CD4-positive, alpha-beta memory T cell (primary cell): Measurements from ENCODE around the gene BIN2. TPM values are rescaled to one million over a fixed set of nuclear protein-coding genes. Genes with fewer than 3 reads are reported as not detected.
"Not testable (repeated sequence)": the region's sequence is repeated elsewhere in the genome, so short reads cannot be mapped to it uniquely, and the experiment has no call there.

Source experiments
- CTCF ChIA-PET: fragments of 350-600 bp; sonication (Branson Sonifier 250); formaldehyde crosslinking; loops from one replicate; lab custom pipeline; 2021; ENCODE audit warnings: inconsistent platforms; ENCODE audit not compliant: partially characterized antibody; lab: Charles Lee
- POLR2A ChIA-PET: fragments of 350-600 bp; sonication (Branson Sonifier 250); formaldehyde crosslinking; loops from one replicate; lab custom pipeline; 2021; ENCODE audit not compliant: partially characterized antibody; lab: Charles Lee
- DNase-seq, 5 donors: peaks; one replicate each; pipeline versions ENCODE4 v3.0.0 to v3.0.0-alpha.2; 2020 to 2022; ENCODE audit warnings: mixed read lengths in 1 of 5
- H3K27ac ChIP-seq: one replicate; pipeline ENCODE4 v1.7.0; 2013; ENCODE audit warnings: low read depth, low read length
- H3K27me3 ChIP-seq: 2 replicates; pipeline ENCODE4 v1.7.0; 2013; ENCODE audit warnings: mild to moderate bottlenecking, low read length, moderate library complexity; ENCODE audit not compliant: insufficient read depth
- H3K36me3 ChIP-seq: 2 replicates; pipeline ENCODE4 v1.7.0; 2013; ENCODE audit warnings: mild to moderate bottlenecking, low read length, moderate library complexity; ENCODE audit not compliant: insufficient read depth
- H3K4me1 ChIP-seq: 2 replicates; pipeline ENCODE4 v1.7.0; 2013; ENCODE audit warnings: mild to moderate bottlenecking, low read length, moderate library complexity; ENCODE audit not compliant: insufficient read depth
- H3K4me3 ChIP-seq, 2 donors: one replicate each; pipeline ENCODE4 v1.7.0; 2013; ENCODE audit warnings: low read length in 2 of 2, mild to moderate bottlenecking in 1 of 2
- H3K9me3 ChIP-seq, 2 donors: one replicate each; pipeline ENCODE4 v1.7.0; 2013; ENCODE audit warnings: low read length in 2 of 2, control low read depth in 1 of 2; ENCODE audit not compliant: control insufficient read depth in 1 of 2
- H3K27ac Mint-ChIP-seq, 7 donors: one replicate each; pipeline ENCODE4 v1.8.0; 2020 to 2021; ENCODE audit warnings: mixed read lengths in 7 of 7, mild to moderate bottlenecking in 6 of 7, inconsistent platforms in 3 of 7, moderate library complexity in 3 of 7
- H3K27me3 Mint-ChIP-seq, 2 donors: one replicate each; pipeline ENCODE4 v1.8.0; 2020 to 2021; ENCODE audit warnings: mixed read lengths in 2 of 2
- H3K36me3 Mint-ChIP-seq, 2 donors: one replicate each; pipeline ENCODE4 v1.8.0; 2020 to 2021; ENCODE audit warnings: mixed read lengths in 2 of 2, inconsistent platforms in 1 of 2, mild to moderate bottlenecking in 1 of 2
- H3K4me1 Mint-ChIP-seq, 4 donors: one replicate each; pipeline ENCODE4 v1.8.0; 2020 to 2021; ENCODE audit warnings: mixed read lengths in 4 of 4, mild to moderate bottlenecking in 1 of 4
- H3K4me3 Mint-ChIP-seq, 8 donors: one replicate each; pipeline ENCODE4 v1.8.0; 2020 to 2021; ENCODE audit warnings: mixed read lengths in 8 of 8, mild to moderate bottlenecking in 7 of 8, moderate library complexity in 6 of 8, inconsistent platforms in 3 of 8
- H3K9me3 Mint-ChIP-seq, 8 donors: one replicate each; pipeline ENCODE4 v1.8.0; 2020 to 2021; ENCODE audit warnings: mixed read lengths in 8 of 8, mild to moderate bottlenecking in 5 of 8, inconsistent platforms in 3 of 8, moderate library complexity in 1 of 8
- intact Hi-C: fragments of 100-400 bp; cut with micrococcal nuclease; formaldehyde crosslinking; loops from one replicate; pipeline ENCODE4 v1.15.1; 2023
- polyA plus RNA-seq, 2 donors: library from polyadenylated mRNA; unstranded; fragments of 300-500 nt; fragmentation: Illumina TruSeq; gene quantifications; one replicate each; pipeline ENCODE4 v1.2.3, GENCODE V29; 2021
- total RNA-seq, 2 experiments: library from RNA; stranded (reverse); gene quantifications; one replicate each; pipeline ENCODE4 v1.2.3, GENCODE V29; 2021

The BIN2 gene
- total and polyA plus RNA-seq, 4 experiments from 2014 or later, result 183 to 309 (median 218) TPM

GRCh38 chr12:51337336-51337735 is 13.4 kb upstream of the BIN2 start:
- H3K27me3 Mint-ChIP-seq, H3K36me3 Mint-ChIP-seq: not testable (repeated sequence)

GRCh38 chr12:51335931-51336330 is 12.0 kb upstream of the BIN2 start:
- no peak overlapping the region for H3K4me3 ChIP-seq
- Mint-ChIP-seq H3K36me3 (no peaks in the 10 kb centered on the region), H3K9me3 (peaks cover 0 to 6% (median 0%) of the 10 kb centered on the region in 8 donors), H3K27me3 (no peaks in the 10 kb centered on the region), H3K4me1 (peaks cover 4 to 9% (median 7%) of the 10 kb centered on the region in 4 donors), H3K27ac (peak overlapping the region in 2 of 7 donors; percentile 23 to 52), H3K4me3 (peak overlapping the region in 1 of 8 donors; percentile 13)
- H3K27me3 ChIP-seq, result no peaks in the 10 kb centered on the region
- peaks cover 1% of the 10 kb centered on the region for H3K4me1 ChIP-seq
- intact Hi-C loops, result no loop called here
- ChIA-PET CTCF (no interaction called here), POLR2A (interaction anchor here (1.2 to 7.7 kb wide), 2 partner anchors 9 to 17 kb away, joined by 3 to 86 read pairs; no protein-coding TSS in a partner anchor)
- H3K36me3 ChIP-seq, result no peaks in the 10 kb centered on the region
- H3K27ac ChIP-seq, result no peak overlapping the region
- H3K9me3 ChIP-seq, result no peaks in the 10 kb centered on the region
- DNase-seq, result no peak

More at GRCh38 chr12:51337336-51337735, 13.4 kb upstream of the BIN2 start:
- DNase-seq, H3K4me1 ChIP-seq, H3K9me3 ChIP-seq, H3K4me3 ChIP-seq, H3K27me3 ChIP-seq, H3K4me3 Mint-ChIP-seq, H3K27ac Mint-ChIP-seq, H3K9me3 Mint-ChIP-seq, H3K36me3 ChIP-seq, H3K27ac ChIP-seq, intact Hi-C loops: not testable (repeated sequence)
- peaks cover 6 to 13% (median 8%) of the 10 kb centered on the region in 4 donors for H3K4me1 Mint-ChIP-seq
- CTCF ChIA-PET, result interaction anchor here (0.6 to 8.1 kb wide), 6 partner anchors 17 to 1757 kb away, joined by 3 to 199 read pairs (median 61); partner anchors contain the start of genes BIN2 and SMAGP
- POLR2A ChIA-PET, result interaction anchor here (2.3 to 7.7 kb wide), 2 partner anchors 14 to 19 kb away, joined by 8 to 86 read pairs; no protein-coding TSS in a partner anchor

DNA sequence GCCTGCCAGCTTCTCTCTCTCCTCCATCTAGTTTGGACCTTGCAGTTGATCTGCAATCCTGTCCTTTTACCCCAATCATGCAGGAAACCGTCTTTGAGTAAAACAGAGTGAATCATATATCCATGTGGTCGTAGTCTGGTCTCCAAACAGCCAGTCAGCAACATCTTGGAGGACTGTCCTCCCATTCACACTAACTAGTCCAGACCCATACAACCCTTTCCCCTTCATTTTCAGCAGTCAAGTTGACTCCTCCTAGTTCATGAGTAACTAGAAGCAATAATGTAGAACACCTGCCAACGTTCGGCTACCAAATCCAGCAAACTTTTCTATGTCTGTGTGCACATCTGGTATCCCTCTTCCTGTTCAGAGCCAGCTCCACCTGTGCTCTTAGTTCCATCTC is 10.8 kb upstream of the BIN2 start:
- Histone ChIP-seq H3K27ac (no peak overlapping the region), H3K36me3 (no peaks in the 10 kb centered on the region), H3K9me3 (no peaks in the 10 kb centered on the region), H3K27me3 (no peaks in the 10 kb centered on the region), H3K4me3 (no peak overlapping the region), H3K4me1 (peaks cover 7% of the 10 kb centered on the region)
- CTCF ChIA-PET, result no interaction called here
- Mint-ChIP-seq H3K4me3 (no peak overlapping the region), H3K27me3 (no peaks in the 10 kb centered on the region), H3K9me3 (peaks cover 0 to 2% (median 0%) of the 10 kb centered on the region in 8 donors), H3K27ac (peak overlapping the region in 2 of 7 donors; percentile 55 to 89), H3K36me3 (no peaks in the 10 kb centered on the region), H3K4me1 (peaks cover 11 to 15% (median 14%) of the 10 kb centered on the region in 4 donors)
- POLR2A ChIA-PET, result interaction anchor here (0.8 to 3.2 kb wide), 2 partner anchors 15 to 33 kb away, joined by 3 to 8 read pairs; no protein-coding TSS in a partner anchor
- intact Hi-C loops, result no loop called here
- DNase-seq, result no peak

DNA sequence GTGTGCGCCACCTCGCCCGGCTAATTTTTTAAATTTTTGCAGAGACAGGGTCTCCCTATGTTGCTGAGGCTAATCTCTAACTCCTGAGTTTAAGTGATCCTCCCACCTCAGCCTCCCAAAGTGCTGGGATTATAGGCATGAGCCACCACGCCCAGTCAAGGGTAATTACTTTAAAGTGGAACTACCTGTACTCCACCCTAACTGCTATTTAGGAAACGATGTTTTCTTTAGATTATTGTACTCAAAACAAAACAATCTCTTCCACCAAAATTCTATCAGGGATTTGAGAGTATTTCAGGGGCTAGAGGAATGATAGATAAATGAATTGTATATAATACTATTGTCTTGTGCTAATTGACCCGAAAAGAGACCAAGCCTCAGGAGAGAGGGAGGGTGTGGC is 9.6 kb upstream of the BIN2 start:
- Histone ChIP-seq H3K4me1 (peaks cover 20% of the 10 kb centered on the region), H3K36me3 (no peaks in the 10 kb centered on the region), H3K27me3 (no peaks in the 10 kb centered on the region), H3K4me3 (no peak overlapping the region), H3K27ac (no peak overlapping the region), H3K9me3 (no peaks in the 10 kb centered on the region)
- ChIA-PET CTCF (interaction anchor here (1.3 to 4.5 kb wide), 2 partner anchors 7 to 18 kb away, joined by 3 to 37 read pairs; no protein-coding TSS in a partner anchor), POLR2A (interaction anchor here (0.5 to 3.2 kb wide), 3 partner anchors 10 to 28 kb away, joined by 5 to 9 read pairs (median 8); partner anchors contain the start of gene BIN2)
- intact Hi-C loops, result no loop called here
- peak overlapping the region in 3 of 7 donors; percentile 49 to 65 (median 63) for H3K27ac Mint-ChIP-seq
- peaks cover 18 to 27% (median 24%) of the 10 kb centered on the region in 4 donors for H3K4me1 Mint-ChIP-seq
- H3K36me3 Mint-ChIP-seq, result no peaks in the 10 kb centered on the region
- DNase-seq, result no peak
- H3K4me3 Mint-ChIP-seq, result no peak overlapping the region
- peaks cover 0 to 2% (median 0%) of the 10 kb centered on the region in 8 donors for H3K9me3 Mint-ChIP-seq
- H3K27me3 Mint-ChIP-seq, result no peaks in the 10 kb centered on the region

DNA sequence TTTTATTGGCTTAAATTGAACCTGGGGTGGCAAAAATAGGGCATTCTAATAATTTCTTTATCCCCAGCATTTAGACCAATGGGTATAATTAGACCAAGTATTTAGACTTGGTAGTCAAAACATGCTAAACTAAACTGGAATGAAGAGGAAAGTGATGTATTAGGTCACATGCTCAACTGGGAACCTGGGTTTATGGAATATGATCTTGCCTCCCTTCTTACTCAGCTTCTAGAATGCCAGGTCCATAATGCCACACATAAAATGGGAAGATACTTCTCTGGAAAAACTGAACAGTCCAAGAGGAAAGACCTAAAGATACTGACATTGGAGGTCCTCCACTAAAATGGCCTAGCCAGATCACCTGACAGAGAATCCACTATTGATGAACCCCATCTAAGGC is 6.2 kb upstream of the BIN2 start:
- H3K4me1 ChIP-seq, result peaks cover 53% of the 10 kb centered on the region
- no peaks in the 10 kb centered on the region for H3K9me3 ChIP-seq
- peak overlapping the region; percentile 72 to 90 (median 77) for H3K4me3 Mint-ChIP-seq
- intact Hi-C loops, result no loop called here
- H3K27ac ChIP-seq, result peak overlapping the region; percentile 50
- no peaks in the 10 kb centered on the region for H3K36me3 Mint-ChIP-seq
- no peak for DNase-seq
- H3K4me3 ChIP-seq, result no peak overlapping the region
- ChIA-PET CTCF (interaction anchor here (0.9 to 4.5 kb wide), 3 partner anchors 11 to 67 kb away, joined by 3 to 37 read pairs (median 3); no protein-coding TSS in a partner anchor), POLR2A (interaction anchor here (0.7 to 5.8 kb wide), 7 partner anchors 10 to 92 kb away, joined by 3 to 37 read pairs (median 3); partner anchors contain the start of genes DAZAP2 and SMAGP)
- H3K9me3 Mint-ChIP-seq, result no peaks in the 10 kb centered on the region
- peak overlapping the region; percentile 88 to 98 (median 92) for H3K27ac Mint-ChIP-seq
- H3K27me3 ChIP-seq, result no peaks in the 10 kb centered on the region
- no peaks in the 10 kb centered on the region for H3K27me3 Mint-ChIP-seq
- H3K36me3 ChIP-seq, result no peaks in the 10 kb centered on the region
- peaks cover 38 to 60% (median 50%) of the 10 kb centered on the region in 4 donors for H3K4me1 Mint-ChIP-seq

DNA sequence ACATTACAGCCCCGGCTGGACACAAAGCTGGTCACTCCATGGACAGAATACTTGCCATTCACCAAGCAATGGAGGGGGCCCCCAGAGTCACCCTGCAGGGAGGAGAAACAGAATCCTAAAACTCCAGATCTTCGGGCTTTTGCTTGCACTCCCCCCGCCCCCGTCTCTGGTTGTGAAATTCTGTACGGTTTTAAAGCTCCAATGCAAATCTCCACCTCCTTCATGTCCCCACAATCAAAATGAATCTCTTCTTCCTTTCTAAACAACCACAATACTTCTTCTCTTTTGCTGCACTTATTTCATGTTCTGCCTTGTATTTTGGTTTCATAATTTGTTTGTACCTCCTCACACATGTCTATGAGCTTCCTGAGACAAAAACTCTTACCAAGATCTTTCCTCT is 5.8 kb upstream of the BIN2 start:
- intact Hi-C loops, result loop anchor here (10.0 kb wide), 1 partner anchor 565 kb away; the partner anchor contains the start of gene ATF1
- POLR2A ChIA-PET, result interaction anchor here (0.7 to 5.8 kb wide), 7 partner anchors 10 to 91 kb away, joined by 3 to 37 read pairs (median 3); partner anchors contain the start of genes DAZAP2 and SMAGP
- CTCF ChIA-PET, result interaction anchor here (0.9 to 4.5 kb wide), 3 partner anchors 11 to 67 kb away, joined by 3 to 37 read pairs (median 3); no protein-coding TSS in a partner anchor

DNA sequence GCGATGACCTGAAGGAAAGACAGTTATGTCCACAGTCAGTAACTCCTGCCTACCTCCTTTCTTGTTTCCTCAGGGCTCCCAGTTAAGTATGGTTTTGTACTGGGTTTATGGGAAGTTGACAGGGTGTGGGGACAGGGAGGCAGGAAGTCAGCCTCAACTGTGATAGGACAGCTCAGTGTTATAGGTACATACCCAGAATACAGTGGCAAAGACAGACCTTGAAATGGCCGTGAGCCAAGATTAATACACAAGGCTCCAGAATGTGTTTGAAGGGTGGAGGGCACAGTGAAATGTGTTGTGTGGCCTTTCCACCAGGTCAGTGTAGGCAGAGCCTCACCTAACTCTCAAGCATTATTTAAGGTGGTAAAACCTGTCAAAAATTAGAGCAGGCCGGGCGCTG is 4.6 kb upstream of the BIN2 start:
- peaks cover 0 to 4% of the 10 kb centered on the region in 2 donors for H3K36me3 Mint-ChIP-seq
- DNase-seq, result no peak
- H3K27ac Mint-ChIP-seq, result peak overlapping the region; percentile 29 to 98 (median 88)
- H3K4me1 Mint-ChIP-seq, result peaks cover 44 to 74% (median 60%) of the 10 kb centered on the region in 4 donors
- H3K4me3 ChIP-seq, result peak overlapping the region in 1 of 2 donors; percentile 4
- intact Hi-C loops, result loop anchor here (10.0 kb wide), 1 partner anchor 564 kb away; the partner anchor contains the start of gene ATF1
- H3K27me3 Mint-ChIP-seq, result no peaks in the 10 kb centered on the region
- H3K4me3 Mint-ChIP-seq, result peak overlapping the region in 7 of 8 donors; percentile 51 to 87 (median 76)
- H3K9me3 Mint-ChIP-seq, result no peaks in the 10 kb centered on the region
- peaks cover 63% of the 10 kb centered on the region for H3K4me1 ChIP-seq
- H3K9me3 ChIP-seq, result no peaks in the 10 kb centered on the region
- POLR2A ChIA-PET, result interaction anchor here (2.1 to 5.8 kb wide), 2 partner anchors 12 to 58 kb away, joined by 6 to 31 read pairs; partner anchors contain the start of gene SMAGP
- CTCF ChIA-PET, result interaction anchor here (1.7 to 16.9 kb wide), 2 partner anchors 9 to 12 kb away, joined by 6 to 191 read pairs; no protein-coding TSS in a partner anchor
- H3K27me3 ChIP-seq, result no peaks in the 10 kb centered on the region
- no peaks in the 10 kb centered on the region for H3K36me3 ChIP-seq
- peak overlapping the region; percentile 1 for H3K27ac ChIP-seq

More for the DNA sequence above, 5.8 kb upstream of the BIN2 start:
- H3K27ac Mint-ChIP-seq, result peak overlapping the region; percentile 88 to 98 (median 92)
- H3K4me1 ChIP-seq, result peaks cover 56% of the 10 kb centered on the region
- H3K9me3 ChIP-seq, result no peaks in the 10 kb centered on the region
- DNase-seq, result peak in 2 of 5 donors; percentile 16 to 21
- peaks cover 0 to 3% of the 10 kb centered on the region in 2 donors for H3K36me3 Mint-ChIP-seq
- H3K4me3 ChIP-seq, result no peak overlapping the region
- peak overlapping the region; percentile 72 to 90 (median 77) for H3K4me3 Mint-ChIP-seq
- H3K4me1 Mint-ChIP-seq, result peaks cover 41 to 64% (median 54%) of the 10 kb centered on the region in 4 donors
- no peaks in the 10 kb centered on the region for H3K27me3 ChIP-seq
- H3K36me3 ChIP-seq, result no peaks in the 10 kb centered on the region
- no peaks in the 10 kb centered on the region for H3K9me3 Mint-ChIP-seq
- H3K27me3 Mint-ChIP-seq, result no peaks in the 10 kb centered on the region
- peak overlapping the region; percentile 50 for H3K27ac ChIP-seq
